GM06990 (cell line): ENCODE results near the gene DARS1.

Experiments used
- DNase-seq: peaks from one replicate; pipeline ENCODE4 v3.0.0-alpha.2; 2011; ENCODE audit not compliant: insufficient read length; ENCODE audit errors: extremely low read depth
- H3K27me3 ChIP-seq: replicated peaks from 2 replicates; pipeline ENCODE4 v1.6.0; 2011; ENCODE audit warnings: low read length; ENCODE audit not compliant: control insufficient read depth, insufficient read depth
- H3K36me3 ChIP-seq: 2 replicates; pipeline ENCODE4 v1.5.1; 2011; ENCODE audit warnings: low read length; ENCODE audit not compliant: control insufficient read depth, insufficient read depth
- H3K4me3 ChIP-seq: replicated peaks from 2 replicates; pipeline ENCODE4 v1.5.1; 2011; ENCODE audit warnings: low read depth, mild to moderate bottlenecking, control low read depth, low read length
- CTCF ChIP-seq: IDR thresholded peaks from 2 replicates; pipeline ENCODE4 v1.5.1; 2011; ENCODE audit warnings: low read length, control low read depth, mild to moderate bottlenecking, inconsistent platforms; ENCODE audit not compliant: insufficient read depth, poor library complexity, severe bottlenecking

Gene DARS1

GRCh38 chr2:136030406-136030805, 45.0 kb upstream of the DARS1 start:
- no peak for TF ChIP-seq CTCF

DNA sequence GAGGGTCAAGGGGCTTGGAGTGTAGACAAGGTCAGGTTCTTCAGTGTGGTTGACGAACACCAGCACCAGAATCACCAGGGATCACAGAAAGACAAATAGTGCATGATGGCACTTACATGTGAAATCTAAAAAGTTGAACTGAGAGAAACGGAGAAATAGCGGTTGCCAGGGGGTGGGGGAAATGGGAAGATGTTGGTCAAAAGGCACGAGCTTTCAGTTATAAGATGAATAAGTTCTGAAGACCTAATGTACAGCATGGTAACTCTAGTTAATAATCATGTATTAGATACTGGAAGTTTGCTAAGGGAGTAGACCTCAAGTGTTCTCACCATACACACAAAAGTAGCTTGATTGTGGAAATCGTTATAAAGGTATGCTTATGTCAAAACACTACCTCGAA, 43.7 kb upstream of the DARS1 start:
- TF ChIP-seq CTCF, result no peak
- Histone ChIP-seq H3K36me3 (no peaks in the 10 kb centered on the region), H3K4me3 (no peak overlapping the region), H3K27me3 (no peaks in the 10 kb centered on the region)
- DNase-seq, result no peak

More at GRCh38 chr2:136030406-136030805, 45.0 kb upstream of the DARS1 start:
- Histone ChIP-seq H3K4me3 (no peak overlapping the region), H3K36me3 (no peaks in the 10 kb centered on the region), H3K27me3 (no peaks in the 10 kb centered on the region)
- no peak for DNase-seq

- Histone ChIP-seq H3K27me3 (no peaks in the 10 kb centered on the region), H3K4me3 (no peak overlapping the region), H3K36me3 (no peaks in the 10 kb centered on the region)
- no peak for TF ChIP-seq CTCF
- DNase-seq, result no peak
Measured at GRCh38 chr2:136028001-136028400, 42.6 kb upstream of the DARS1 start.

DNA sequence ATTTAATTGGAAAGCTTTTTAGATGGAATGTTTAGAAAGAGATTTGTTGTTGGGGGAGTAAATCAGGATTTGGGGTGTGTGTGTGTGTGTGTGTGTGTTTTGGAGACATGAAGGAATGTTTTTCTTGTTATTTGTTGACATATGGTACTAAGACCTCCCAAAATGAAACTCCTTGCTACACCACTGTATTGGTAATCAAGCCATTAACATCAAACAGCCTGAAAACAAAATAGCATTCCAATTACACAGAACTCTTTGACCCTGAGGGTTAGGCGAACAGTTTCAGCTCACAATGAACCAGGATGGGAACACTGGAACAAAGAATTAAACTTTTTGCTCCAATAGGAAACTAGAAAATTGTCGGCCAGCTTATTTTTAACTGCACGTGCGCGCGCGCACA, 41.7 kb upstream of the DARS1 start:
- H3K4me3 ChIP-seq, result no peak overlapping the region
- no peak for TF ChIP-seq CTCF
- DNase-seq, result no peak
- no peaks in the 10 kb centered on the region for H3K36me3 ChIP-seq
- H3K27me3 ChIP-seq, result no peaks in the 10 kb centered on the region

- H3K36me3 ChIP-seq, result no peaks in the 10 kb centered on the region
- H3K4me3 ChIP-seq, result no peak overlapping the region
- H3K27me3 ChIP-seq, result no peaks in the 10 kb centered on the region
- TF ChIP-seq CTCF, result no peak
- no peak for DNase-seq
Measured at GRCh38 chr2:136025057-136025973, 39.9 kb upstream of the DARS1 start.
